Measurements from ENCODE around the gene SLC1A2. TPM values are rescaled to one million over a fixed set of nuclear protein-coding genes. Genes with fewer than 3 reads are reported as not detected.

Gene SLC1A2
- total and polyA plus RNA-seq, 2 donors (not counting 3 experiments of a cell fraction or from before 2014, with no cell fraction given) = not detected

GRCh38 chr11:35390737-35391682, 28.3 kb downstream of the SLC1A2 start:
- Histone ChIP-seq H3K79me2 (ENCODE audit: control insufficient read depth, insufficient read depth, low read length) (no peaks in the 10 kb centered on the region), H3K27me3 (ENCODE audit: control insufficient read depth in 2 of 2, insufficient read depth in 2 of 2, low read length in 2 of 2) (peaks cover 10 to 14% of the 10 kb centered on the region in 2 experiments), H3K4me1 (ENCODE audit: control insufficient read depth, extremely low read depth, insufficient read depth, low read length) (no peaks in the 10 kb centered on the region), H4K20me1 (replicated peaks; ENCODE audit: control insufficient read depth, extremely low read depth, insufficient read depth, low read length) (no peaks in the 10 kb centered on the region), H3K4me3 (replicated peaks in 1 of 3; ENCODE audit: insufficient read depth in 1 of 3, low read depth in 1 of 3, low read length in 3 of 3) (no peak overlapping the region), H3K4me2 (ENCODE audit: insufficient read depth, low read length) (no peak overlapping the region), H3K9me1 (replicated peaks; ENCODE audit: control insufficient read depth, extremely low read depth, insufficient read depth, low read length) (no peaks in the 10 kb centered on the region), H3K27ac (ENCODE audit: insufficient read depth, low read depth, low read length) (no peak overlapping the region), H3K9me3 (replicated peaks; ENCODE audit: control insufficient read depth, insufficient read depth, low read length) (no peaks in the 10 kb centered on the region), H3K9ac (replicated peaks; ENCODE audit: extremely low read depth, insufficient read depth, low read length) (no peak overlapping the region), H2AFZ (ENCODE audit: low read depth, low read length) (no peak overlapping the region), H3K36me3 (ENCODE audit: control insufficient read depth in 2 of 2, extremely low read depth in 1 of 2, insufficient read depth in 2 of 2, low read length in 2 of 2) (no peaks in the 10 kb centered on the region)
- ChIA-PET POLR2A (no interaction called here), CTCF (interaction anchor here (0.7 to 7.6 kb wide), 20 partner anchors 8 to 1217 kb away, joined by 3 to 124 read pairs (median 4); partner anchors contain the start of gene ELF5)
- BruUV-seq (replicated peaks) = no TSS peak
- intact Hi-C loops (cut with micrococcal nuclease) = no loop called here
- DNase-seq (ENCODE audit: low read depth, low spot score) (no peak), FAIRE-seq (no peak)
- dilution Hi-C loops (cut with MboI; ENCODE audit: extremely low pct_ligation_motif_present, low sequenced_read_pairs) = no loop called here
- TF ChIP-seq EZH2 (IDR thresholded peaks at IDR 0.05; ENCODE audit: borderline replicate concordance, low read depth, low read length, severe bottlenecking) (no peak), GATA2 (IDR thresholded peaks at IDR 0.05; ENCODE audit: insufficient read depth, insufficient read length, low read depth, low read length) (no peak), CTCF (IDR thresholded peaks at IDR 0.05; ENCODE audit: extremely low read depth in 1 of 2, insufficient read depth in 1 of 2, low read depth in 1 of 2, low read length in 2 of 2) (no peak), POLR2A (IDR thresholded peaks at IDR 0.05; ENCODE audit: low read depth, low read length) (no peak), POLR2AphosphoS5 (IDR thresholded peaks at IDR 0.05; ENCODE audit: insufficient read depth, low read depth, low read length) (no peak), MYC (IDR thresholded peaks at IDR 0.05; ENCODE audit: low read depth, low read length) (no peak), JUN (IDR thresholded peaks at IDR 0.05; ENCODE audit: borderline replicate concordance, insufficient read depth, insufficient read length, low read depth) (no peak), MAX (IDR thresholded peaks at IDR 0.05; ENCODE audit: insufficient read depth, insufficient read length) (no peak), FOS (IDR thresholded peaks at IDR 0.05; ENCODE audit: borderline replicate concordance, insufficient read depth, low read length) (no peak)

All from endothelial cell of umbilical vein (primary cell).